Neural cell (in vitro differentiated cells): ENCODE measurements around the gene PTPRN2. TPM values are rescaled to one million over a fixed set of nuclear protein-coding genes. Genes with fewer than 3 reads are reported as not detected.

Experiments
- H2AFZ ChIP-seq: fragments of 200-600, 300-800 bp; sonication (generic), shearing (Covaris generic); 2 replicates; pipeline ENCODE4 v1.6.0; 2014; ENCODE audit warnings: low read depth, mild to moderate bottlenecking, antibody characterized with exemption, low read length, moderate library complexity
- H3F3A ChIP-seq: fragments of 200-600 bp; shearing (Covaris generic); 2 replicates; pipeline ENCODE4 v1.6.1; 2016; ENCODE audit warnings: mild to moderate bottlenecking, moderate library complexity, mixed read lengths, antibody characterized with exemption, low read length; ENCODE audit not compliant: insufficient read depth, poor library complexity, severe bottlenecking
- H3K27ac ChIP-seq: fragments of 200-600, 300-800 bp; sonication (generic), shearing (Covaris generic); 2 replicates; pipeline ENCODE4 v1.5.1; 2014; ENCODE audit warnings: mild to moderate bottlenecking, low read length, moderate library complexity
- H3K27me3 ChIP-seq: fragments of 300-800, 200-600 bp; sonication (generic), shearing (Covaris generic); 2 replicates; pipeline ENCODE4 v1.6.0; 2014; ENCODE audit warnings: mild to moderate bottlenecking, low read depth, low read length, moderate library complexity; ENCODE audit not compliant: insufficient read depth
- H3K36me3 ChIP-seq: fragments of 300-800, 200-600 bp; sonication (generic), shearing (Covaris generic); 2 replicates; pipeline ENCODE4 v1.5.1; 2014; ENCODE audit warnings: mild to moderate bottlenecking, antibody characterized with exemption, low read length, moderate library complexity; ENCODE audit not compliant: insufficient read depth
- H3K4me2 ChIP-seq: fragments of 300-800, 200-600 bp; sonication (generic), shearing (Covaris generic); 2 replicates; pipeline ENCODE4 v1.6.0; 2014; ENCODE audit warnings: mild to moderate bottlenecking, low read length
- H3K4me3 ChIP-seq: fragments of 300-800, 200-600 bp; sonication (generic), shearing (Covaris generic); 2 replicates; pipeline ENCODE4 v1.5.1; 2014; ENCODE audit warnings: mild to moderate bottlenecking, low read length, moderate library complexity
- H3K79me2 ChIP-seq: fragments of 200-600 bp; shearing (Covaris generic); replicated peaks from 2 replicates; pipeline ENCODE4 v1.6.0; 2014; ENCODE audit warnings: mild to moderate bottlenecking, low read length, moderate library complexity; ENCODE audit not compliant: insufficient read depth
- H3K9ac ChIP-seq: fragments of 300-800, 200-600 bp; sonication (generic), shearing (Covaris generic); 2 replicates; pipeline ENCODE4 v1.6.1; 2016; ENCODE audit warnings: mild to moderate bottlenecking, low read length, mixed read lengths
- H3K9me2 ChIP-seq: fragments of 200-600 bp; shearing (Covaris generic); 2 replicates; pipeline ENCODE4 v1.6.1; 2016; ENCODE audit warnings: mild to moderate bottlenecking, low read length, mixed read lengths; ENCODE audit not compliant: insufficient read depth
- H3K9me3 ChIP-seq: fragments of 200-600, 300-800 bp; sonication (generic), shearing (Covaris generic); 2 replicates; pipeline ENCODE4 v1.6.1; 2016; ENCODE audit warnings: mild to moderate bottlenecking, mixed run types, low read length, moderate library complexity, mixed read lengths
- H4K20me1 ChIP-seq: fragments of 200-600 bp; shearing (Covaris generic); 2 replicates; pipeline ENCODE4 v1.6.1; 2016; ENCODE audit warnings: mild to moderate bottlenecking, mixed run types; ENCODE audit not compliant: insufficient read depth
- EP300 ChIP-seq: fragments of 450-650 bp; conservative IDR thresholded peaks from 2 replicates; pipeline ENCODE4 v1.6.1; 2014; ENCODE audit warnings: antibody characterized with exemption, mild to moderate bottlenecking, moderate library complexity; ENCODE audit not compliant: poor library complexity, severe bottlenecking
- EZH2 ChIP-seq: fragments of 200-600, 300-800 bp; shearing (Covaris generic), sonication (generic); IDR thresholded peaks from 2 replicates; pipeline ENCODE4 v1.6.1; 2014; ENCODE audit warnings: antibody characterized with exemption, low read length, borderline replicate concordance, mild to moderate bottlenecking; ENCODE audit not compliant: insufficient read depth, poor library complexity, severe bottlenecking
- MXI1 ChIP-seq: fragments of 450-650 bp; conservative IDR thresholded peaks from 2 replicates; pipeline ENCODE4 v1.6.1; 2014; ENCODE audit warnings: antibody characterized with exemption, mild to moderate bottlenecking; ENCODE audit not compliant: poor library complexity, severe bottlenecking
- POLR2AphosphoS5 ChIP-seq: IDR thresholded peaks from 2 replicates; pipeline ENCODE4 v1.6.1; 2012
- RAD21 ChIP-seq: fragments of 450-650 bp; conservative IDR thresholded peaks from 2 replicates; pipeline ENCODE4 v1.6.1; 2014; ENCODE audit warnings: antibody characterized with exemption, mild to moderate bottlenecking, moderate library complexity
- SMC3 ChIP-seq: fragments of 450-650 bp; conservative IDR thresholded peaks from 2 replicates; pipeline ENCODE4 v1.6.1; 2014; ENCODE audit warnings: antibody characterized with exemption, mild to moderate bottlenecking, moderate library complexity; ENCODE audit not compliant: poor library complexity
- TAF1 ChIP-seq: IDR thresholded peaks from 2 replicates; pipeline ENCODE4 v1.6.1; 2012; ENCODE audit warnings: low read depth
- polyA plus RNA-seq: library from polyadenylated mRNA; depleted of rRNA; stranded (reverse); fragments of >200 nt; gene quantifications from 2 replicates; pipeline ENCODE4 v1.2.3, GENCODE V29; 2014
- TF ChIP-seq, protein P1 (sequence below): fragments of 450-650 bp; IDR thresholded peaks from 2 replicates; pipeline ENCODE4 v1.5.1; 2014; ENCODE audit warnings: antibody characterized with exemption, mild to moderate bottlenecking, moderate library complexity; ENCODE audit not compliant: poor library complexity, severe bottlenecking
- TF ChIP-seq, protein P2 (sequence below): IDR thresholded peaks from 2 replicates; pipeline ENCODE4 v1.6.1; 2012; ENCODE audit warnings: borderline replicate concordance

Gene PTPRN2
- polyA plus RNA-seq, 1 donor from 2014 or later = 31.0 TPM

- TF ChIP-seq EZH2 (no peak), MXI1 (no peak), RAD21 (no peak), POLR2AphosphoS5 (no peak), EP300 (no peak), SMC3 (no peak), TAF1 (no peak)
- TF ChIP-seq, protein P1, sequence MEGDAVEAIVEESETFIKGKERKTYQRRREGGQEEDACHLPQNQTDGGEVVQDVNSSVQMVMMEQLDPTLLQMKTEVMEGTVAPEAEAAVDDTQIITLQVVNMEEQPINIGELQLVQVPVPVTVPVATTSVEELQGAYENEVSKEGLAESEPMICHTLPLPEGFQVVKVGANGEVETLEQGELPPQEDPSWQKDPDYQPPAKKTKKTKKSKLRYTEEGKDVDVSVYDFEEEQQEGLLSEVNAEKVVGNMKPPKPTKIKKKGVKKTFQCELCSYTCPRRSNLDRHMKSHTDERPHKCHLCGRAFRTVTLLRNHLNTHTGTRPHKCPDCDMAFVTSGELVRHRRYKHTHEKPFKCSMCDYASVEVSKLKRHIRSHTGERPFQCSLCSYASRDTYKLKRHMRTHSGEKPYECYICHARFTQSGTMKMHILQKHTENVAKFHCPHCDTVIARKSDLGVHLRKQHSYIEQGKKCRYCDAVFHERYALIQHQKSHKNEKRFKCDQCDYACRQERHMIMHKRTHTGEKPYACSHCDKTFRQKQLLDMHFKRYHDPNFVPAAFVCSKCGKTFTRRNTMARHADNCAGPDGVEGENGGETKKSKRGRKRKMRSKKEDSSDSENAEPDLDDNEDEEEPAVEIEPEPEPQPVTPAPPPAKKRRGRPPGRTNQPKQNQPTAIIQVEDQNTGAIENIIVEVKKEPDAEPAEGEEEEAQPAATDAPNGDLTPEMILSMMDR = no peak
- TF ChIP-seq, protein P2, sequence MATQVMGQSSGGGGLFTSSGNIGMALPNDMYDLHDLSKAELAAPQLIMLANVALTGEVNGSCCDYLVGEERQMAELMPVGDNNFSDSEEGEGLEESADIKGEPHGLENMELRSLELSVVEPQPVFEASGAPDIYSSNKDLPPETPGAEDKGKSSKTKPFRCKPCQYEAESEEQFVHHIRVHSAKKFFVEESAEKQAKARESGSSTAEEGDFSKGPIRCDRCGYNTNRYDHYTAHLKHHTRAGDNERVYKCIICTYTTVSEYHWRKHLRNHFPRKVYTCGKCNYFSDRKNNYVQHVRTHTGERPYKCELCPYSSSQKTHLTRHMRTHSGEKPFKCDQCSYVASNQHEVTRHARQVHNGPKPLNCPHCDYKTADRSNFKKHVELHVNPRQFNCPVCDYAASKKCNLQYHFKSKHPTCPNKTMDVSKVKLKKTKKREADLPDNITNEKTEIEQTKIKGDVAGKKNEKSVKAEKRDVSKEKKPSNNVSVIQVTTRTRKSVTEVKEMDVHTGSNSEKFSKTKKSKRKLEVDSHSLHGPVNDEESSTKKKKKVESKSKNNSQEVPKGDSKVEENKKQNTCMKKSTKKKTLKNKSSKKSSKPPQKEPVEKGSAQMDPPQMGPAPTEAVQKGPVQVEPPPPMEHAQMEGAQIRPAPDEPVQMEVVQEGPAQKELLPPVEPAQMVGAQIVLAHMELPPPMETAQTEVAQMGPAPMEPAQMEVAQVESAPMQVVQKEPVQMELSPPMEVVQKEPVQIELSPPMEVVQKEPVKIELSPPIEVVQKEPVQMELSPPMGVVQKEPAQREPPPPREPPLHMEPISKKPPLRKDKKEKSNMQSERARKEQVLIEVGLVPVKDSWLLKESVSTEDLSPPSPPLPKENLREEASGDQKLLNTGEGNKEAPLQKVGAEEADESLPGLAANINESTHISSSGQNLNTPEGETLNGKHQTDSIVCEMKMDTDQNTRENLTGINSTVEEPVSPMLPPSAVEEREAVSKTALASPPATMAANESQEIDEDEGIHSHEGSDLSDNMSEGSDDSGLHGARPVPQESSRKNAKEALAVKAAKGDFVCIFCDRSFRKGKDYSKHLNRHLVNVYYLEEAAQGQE = no peak
- Histone ChIP-seq H3K79me2 (no peaks in the 10 kb centered on the region), H3K27me3 (no peaks in the 10 kb centered on the region), H3K9me3 (no peaks in the 10 kb centered on the region), H3K9me2 (no peaks in the 10 kb centered on the region), H3K4me2 (no peak overlapping the region), H3K27ac (no peak overlapping the region), H3K9ac (no peak overlapping the region), H4K20me1 (no peaks in the 10 kb centered on the region), H3K4me3 (no peak overlapping the region), H3F3A (no peaks in the 10 kb centered on the region), H3K36me3 (no peaks in the 10 kb centered on the region), H2AFZ (no peak overlapping the region)
Measured at GRCh38 chr7:157516311-157516710, 1071.3 kb downstream of the PTPRN2 start.

DNA sequence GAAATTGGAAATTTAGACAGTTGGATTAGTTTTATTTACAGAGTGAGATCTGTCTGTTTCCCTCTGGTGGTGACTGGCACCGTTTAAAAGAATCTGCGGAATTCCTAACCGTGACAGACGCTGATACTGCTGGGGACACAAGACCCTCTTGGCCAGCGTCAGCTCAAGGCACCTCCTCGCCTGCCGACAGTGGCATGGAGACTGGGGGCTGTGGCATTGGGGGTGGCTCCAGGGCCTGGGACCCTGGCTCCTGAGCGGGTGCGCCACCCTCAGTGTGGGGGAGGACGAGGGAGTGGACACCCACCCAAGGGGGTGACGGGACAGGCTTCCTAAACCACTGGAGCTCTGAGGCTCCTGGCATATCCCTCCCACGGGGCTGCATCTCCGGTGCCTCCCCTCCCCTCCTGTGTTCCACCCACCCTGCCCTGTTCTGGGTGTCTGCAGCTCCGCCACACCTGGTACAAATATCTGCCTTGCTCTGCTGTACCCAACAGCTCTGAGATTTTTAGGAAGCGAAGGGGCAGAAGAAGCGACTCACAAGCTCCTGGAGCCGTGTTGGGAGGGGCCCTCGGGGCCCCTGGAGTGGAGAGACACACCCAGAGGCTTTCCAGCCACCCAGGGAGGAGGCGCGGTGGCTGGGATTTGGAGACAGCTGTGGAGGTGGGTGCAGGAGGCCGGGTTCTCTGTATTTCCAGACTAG is 1072.1 kb downstream of the PTPRN2 start:
- no peak overlapping the region for H3K9ac ChIP-seq
- H2AFZ ChIP-seq = no peak overlapping the region
- no peaks in the 10 kb centered on the region for H3K9me2 ChIP-seq
- no peak overlapping the region for H3K27ac ChIP-seq
- no peaks in the 10 kb centered on the region for H3K9me3 ChIP-seq
- TF ChIP-seq EP300 = no peak
- H3F3A ChIP-seq = no peaks in the 10 kb centered on the region
- no peaks in the 10 kb centered on the region for H4K20me1 ChIP-seq
- H3K27me3 ChIP-seq = no peaks in the 10 kb centered on the region
- no peaks in the 10 kb centered on the region for H3K79me2 ChIP-seq
- H3K4me2 ChIP-seq = no peak overlapping the region
- no peak overlapping the region for H3K4me3 ChIP-seq
- H3K36me3 ChIP-seq = no peaks in the 10 kb centered on the region

DNA sequence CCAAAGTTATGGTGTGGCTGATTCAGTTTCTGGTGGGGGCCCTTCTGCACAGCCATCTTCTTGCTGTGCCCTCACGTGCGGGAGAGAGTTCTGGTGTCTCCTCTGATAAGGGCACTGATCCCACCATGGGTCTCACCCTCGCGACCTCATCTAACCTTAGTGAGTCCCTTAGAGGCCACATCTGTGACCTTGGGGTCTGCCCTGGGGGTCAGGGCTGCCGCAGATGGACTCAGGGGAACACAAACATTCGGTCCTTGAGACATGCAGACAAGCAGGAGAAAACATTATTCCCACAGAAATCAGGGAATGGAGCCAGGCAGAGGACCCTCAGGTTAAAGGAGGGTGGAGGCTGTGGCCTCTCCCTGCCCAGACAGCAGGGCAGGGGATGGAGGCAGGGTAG is 1072.9 kb downstream of the PTPRN2 start:
- H3K27me3 ChIP-seq = no peaks in the 10 kb centered on the region
- H4K20me1 ChIP-seq = no peaks in the 10 kb centered on the region
- TF ChIP-seq MXI1 (no peak), TAF1 (no peak), SMC3 (no peak), EP300 (no peak)
- no peak overlapping the region for H3K27ac ChIP-seq
- H3K4me2 ChIP-seq = no peak overlapping the region
- no peaks in the 10 kb centered on the region for H3F3A ChIP-seq
- no peak overlapping the region for H3K9ac ChIP-seq
- H3K9me2 ChIP-seq = no peaks in the 10 kb centered on the region
- no peaks in the 10 kb centered on the region for H3K36me3 ChIP-seq
- H3K79me2 ChIP-seq = no peaks in the 10 kb centered on the region
- H2AFZ ChIP-seq = no peak overlapping the region
- H3K9me3 ChIP-seq = no peaks in the 10 kb centered on the region
- no peak overlapping the region for H3K4me3 ChIP-seq
